ENCODE results near the gene PSTPIP2.
"Not testable (repeated sequence)": the region's sequence is repeated elsewhere in the genome, so short reads cannot be mapped to it uniquely, and the experiment has no call there.

The PSTPIP2 gene

DNA sequence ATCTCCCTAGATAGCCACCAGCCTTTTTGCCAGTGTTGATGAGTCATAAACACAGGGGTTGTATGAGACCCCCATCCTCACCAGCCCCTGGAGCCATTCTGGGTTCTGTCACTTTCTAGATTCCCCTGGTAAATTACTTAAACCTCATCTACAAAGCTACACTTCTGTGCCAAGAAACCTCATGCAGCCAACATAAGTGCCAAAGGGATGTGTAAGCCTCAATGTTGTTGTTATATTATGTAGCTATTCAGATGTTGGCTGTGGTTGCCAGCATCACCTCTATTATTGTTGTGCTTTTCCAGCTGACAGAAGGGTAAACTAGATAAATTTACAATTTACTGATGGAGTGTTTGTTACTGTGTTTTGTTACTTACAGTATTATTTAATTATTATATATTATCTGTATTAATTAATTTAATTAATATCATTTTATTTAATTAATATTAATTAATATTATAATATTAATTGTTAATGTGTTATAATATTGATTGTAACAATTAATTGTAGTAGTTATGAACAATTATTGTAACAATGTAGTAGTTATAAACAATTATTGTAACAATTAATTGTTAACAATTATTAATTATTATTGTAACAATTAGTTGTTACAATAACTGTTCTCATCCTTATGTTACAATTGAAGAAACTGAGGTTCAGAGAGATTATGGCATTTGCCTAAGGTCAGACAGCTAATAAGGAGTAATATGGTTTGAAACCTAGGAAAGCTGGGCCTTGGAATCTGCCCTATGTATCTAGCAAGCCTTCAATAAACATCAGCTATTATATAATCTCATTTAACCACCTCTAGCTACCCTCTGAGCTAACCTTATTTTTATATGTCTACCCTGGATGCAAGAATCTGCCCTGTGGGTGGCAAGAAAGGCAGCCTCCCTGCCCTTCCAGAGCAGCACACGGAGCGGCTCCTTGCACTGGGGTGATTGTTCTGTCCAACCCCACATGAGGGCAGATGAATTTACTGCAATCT lies 36.1 kb downstream of the PSTPIP2 start:
- DNase-seq (ENCODE audit: low spot score) = no peak

DNA sequence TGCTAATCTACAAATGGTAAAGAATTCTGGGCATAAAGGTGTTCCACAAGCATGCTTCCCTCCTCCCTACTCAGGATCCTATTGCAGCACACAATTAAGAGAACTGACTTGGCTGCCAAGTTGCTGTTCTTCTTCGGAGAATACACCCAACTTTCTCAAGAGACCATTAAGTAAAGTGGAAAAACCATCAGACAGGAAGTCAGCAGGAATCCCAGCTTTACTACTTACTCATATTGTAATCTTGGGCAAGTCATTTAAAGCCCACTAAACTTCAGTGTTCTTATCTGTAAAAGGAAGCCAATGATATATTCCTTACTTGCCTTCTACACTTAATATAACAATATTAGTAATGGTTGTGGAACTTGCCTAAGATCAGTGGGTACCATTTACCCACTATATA lies 37.8 kb downstream of the PSTPIP2 start:
- DNase-seq (ENCODE audit: low spot score) = no peak

DNA sequence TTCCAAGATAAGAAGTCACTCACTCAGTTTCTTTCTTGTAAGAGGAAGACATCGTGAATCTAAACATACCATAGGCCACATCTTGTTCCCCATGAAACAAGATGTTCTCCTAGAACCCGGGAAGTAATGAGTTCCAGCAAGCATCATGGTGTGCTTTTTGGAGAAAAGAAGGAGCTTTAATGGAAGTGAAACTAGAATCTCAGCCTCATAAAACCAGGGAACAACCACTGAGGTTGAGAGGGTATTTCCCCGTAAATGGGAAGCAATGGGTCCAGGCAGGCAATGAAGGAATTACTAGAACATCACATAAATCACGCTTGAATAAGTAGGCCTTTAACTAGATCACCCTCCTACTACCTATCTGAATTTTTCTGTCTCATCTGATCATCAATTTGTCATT lies 40.3 kb downstream of the PSTPIP2 start:
- no peak for DNase-seq (ENCODE audit: low spot score)

DNA sequence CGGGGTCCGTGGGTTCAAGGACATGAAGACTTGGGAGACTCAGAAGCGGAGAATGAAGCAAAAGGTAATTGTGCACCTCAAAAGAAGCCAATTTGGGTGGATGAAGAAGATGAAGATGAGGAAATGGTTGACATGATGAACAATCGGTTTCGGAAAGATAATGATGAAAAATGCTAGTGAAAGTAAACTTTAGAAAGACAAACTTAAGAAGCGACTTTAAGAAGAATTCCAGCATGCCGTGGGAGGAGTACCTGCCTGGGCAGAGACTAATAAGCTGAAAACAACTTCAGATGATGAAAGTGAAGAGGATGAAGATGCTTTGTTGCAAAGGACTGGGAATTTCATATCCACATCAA lies 43.5 kb downstream of the PSTPIP2 start:
- DNase-seq (ENCODE audit: low spot score) = no peak

DNA sequence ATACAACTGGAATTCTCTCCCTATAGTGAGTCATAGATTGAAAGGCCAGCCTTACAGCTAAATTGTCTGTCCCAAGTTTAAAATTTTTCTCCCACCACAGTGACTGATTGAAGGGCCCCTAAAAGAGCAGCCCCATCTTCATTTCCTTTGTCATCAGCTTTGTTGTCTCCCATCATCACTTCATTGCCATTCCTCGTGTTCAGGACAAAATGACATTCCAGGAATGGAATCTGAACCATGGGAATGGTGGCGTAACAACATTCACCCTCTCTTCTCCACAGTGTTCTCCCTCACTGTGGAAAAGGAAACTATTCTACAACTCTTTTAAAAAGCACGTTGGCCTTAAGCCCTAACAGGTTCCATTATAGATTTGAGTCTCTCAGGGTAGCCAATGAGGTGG lies 52.1 kb downstream of the PSTPIP2 start:
- DNase-seq (ENCODE audit: low spot score) = no peak

DNA sequence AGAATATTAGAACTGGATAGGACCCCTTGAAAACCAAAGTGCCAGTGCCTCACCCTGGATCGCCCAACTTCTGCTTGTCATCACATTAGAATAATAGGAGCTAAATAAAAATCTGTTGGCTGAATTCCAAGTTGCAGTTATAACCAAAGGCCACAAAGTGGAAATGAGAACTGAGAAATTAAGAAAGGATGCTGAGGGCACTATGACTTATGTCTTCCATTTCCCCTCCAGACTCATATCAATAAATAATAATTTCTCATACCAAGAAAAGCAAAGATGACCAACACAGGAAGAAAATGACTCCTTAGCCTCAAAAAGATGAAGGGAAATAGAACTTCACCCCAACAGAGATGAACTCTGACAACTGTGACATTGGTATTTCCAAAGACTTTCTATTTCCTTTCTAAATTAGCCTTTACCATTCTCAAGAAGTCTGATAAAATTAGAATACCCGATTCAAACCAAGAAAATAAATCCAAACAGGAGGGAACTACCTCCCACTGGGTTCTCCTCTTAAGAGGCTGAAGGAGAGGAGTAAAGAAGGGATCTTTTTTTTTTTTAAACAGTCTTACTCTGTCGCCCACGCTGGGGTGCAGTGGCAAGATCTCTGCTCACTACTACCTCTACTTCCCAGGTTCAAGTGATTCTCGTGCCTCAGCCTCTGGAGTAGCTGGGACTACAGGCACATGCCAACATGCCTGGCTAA lies 58.4 kb downstream of the PSTPIP2 start:
- DNase-seq (ENCODE audit: low spot score) = no peak

DNA sequence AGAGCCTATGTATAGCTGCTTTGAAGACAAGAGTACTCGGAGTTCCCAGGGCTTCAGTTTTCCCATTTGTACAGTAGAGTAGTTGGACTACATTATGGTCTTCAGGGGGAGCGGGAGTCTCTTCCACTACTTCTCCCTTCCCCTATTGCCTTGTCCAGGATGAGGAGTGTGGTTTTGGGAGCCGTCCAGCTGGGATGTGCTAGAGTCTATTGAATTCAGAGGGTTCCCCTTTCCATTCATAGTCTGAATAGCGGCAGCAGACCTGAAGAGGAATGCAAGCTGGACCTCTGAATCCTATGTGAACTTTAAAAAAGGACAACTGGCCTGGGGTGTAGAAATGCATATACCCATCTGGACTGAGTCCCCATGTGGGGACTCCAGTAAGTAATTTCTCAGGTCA lies 61.4 kb downstream of the PSTPIP2 start:
- no peak for DNase-seq (ENCODE audit: low spot score)

DNA sequence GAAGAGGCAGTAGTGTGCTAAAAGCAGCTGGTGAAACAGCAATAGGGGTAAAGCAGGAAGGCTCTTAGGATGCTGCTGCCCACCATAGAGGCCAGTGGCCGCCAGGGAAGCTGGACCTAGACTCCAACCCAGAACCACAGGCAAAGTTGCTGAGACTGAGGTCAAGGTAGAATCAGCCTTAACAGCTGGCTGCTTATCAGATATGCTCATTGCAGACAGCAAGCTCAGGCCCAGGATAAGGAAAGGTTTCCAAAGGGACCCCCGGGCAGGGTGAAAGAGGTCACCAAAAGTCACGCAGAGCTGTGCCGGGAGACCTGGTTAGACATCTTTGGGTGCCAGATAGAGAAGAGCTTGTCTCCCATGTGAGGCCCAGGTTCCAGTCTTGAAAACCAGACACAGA lies 62.0 kb downstream of the PSTPIP2 start:
- no peak for DNase-seq (ENCODE audit: low spot score)

DNA sequence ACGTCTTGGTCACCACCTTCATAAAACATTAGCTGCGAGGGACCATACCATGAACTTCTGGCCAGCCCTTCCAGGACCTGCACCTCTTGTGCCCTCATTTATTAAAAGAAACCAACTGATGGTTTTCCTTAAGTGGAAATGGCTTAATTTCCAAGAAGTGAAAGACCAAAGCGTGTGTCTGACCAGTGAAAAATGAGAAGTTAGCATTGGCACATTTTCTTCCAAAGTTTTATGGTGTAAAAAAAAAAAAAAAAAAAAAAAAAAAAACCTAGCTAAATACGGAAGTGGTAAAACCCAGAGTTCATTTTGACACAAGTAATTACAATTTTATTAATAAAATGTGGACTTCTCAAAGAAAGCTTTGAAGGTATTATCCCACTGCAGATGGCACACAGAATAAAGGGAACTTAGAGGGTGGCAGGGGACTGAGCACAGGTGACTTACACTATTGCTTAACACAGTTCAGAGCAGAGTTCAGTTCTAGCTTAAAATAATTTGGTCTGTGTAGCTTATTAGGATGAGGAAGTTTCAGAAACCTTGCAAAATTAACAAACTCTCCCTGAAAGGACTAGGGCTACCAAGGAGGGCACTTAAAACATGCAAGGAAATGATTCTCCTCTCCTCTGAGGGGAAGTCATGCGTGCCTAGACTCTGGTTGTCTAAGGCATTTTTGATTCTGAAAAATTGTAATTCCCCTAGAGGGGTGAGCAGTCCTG lies 62.8 kb downstream of the PSTPIP2 start:
- no peak for DNase-seq (ENCODE audit: low spot score)

DNA sequence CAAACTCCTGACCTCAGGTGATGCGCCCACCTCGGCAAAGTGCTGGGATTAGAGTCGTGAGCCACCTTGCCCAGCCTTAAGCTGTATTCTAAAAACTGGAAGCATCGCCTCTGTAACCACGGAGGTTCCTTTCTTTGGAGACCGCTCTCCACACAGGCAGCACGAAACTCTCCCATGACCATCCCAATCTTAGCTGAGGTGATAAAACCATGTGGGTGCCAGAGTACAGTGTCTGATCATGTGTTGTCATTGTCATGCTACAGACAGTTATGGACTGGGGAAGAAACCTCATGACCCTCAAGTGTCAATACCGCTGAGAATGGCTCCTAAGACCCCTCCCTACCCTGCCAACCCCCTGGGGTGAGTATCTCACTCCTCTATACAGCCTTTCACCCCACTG lies 63.5 kb downstream of the PSTPIP2 start:
- DNase-seq (ENCODE audit: low spot score) = no peak

DNA sequence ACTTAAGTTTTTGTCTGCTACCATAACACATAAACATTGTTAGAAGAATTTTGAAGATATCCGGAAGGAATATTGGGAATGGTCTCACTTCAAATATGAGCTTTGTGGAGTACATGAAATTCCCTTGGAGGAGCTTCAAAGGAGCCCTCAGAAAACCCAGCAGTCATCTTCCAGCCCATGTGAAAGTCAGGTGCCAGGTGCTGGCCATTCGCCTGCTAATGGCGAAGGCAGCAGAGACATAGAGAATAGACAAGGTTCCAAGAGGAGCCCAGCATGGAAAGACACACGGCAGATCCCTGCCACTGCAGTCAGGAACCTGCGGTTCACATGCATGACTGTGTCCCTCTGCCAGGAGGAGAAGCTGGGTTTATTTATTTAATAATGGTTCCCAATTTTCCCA lies 64.9 kb downstream of the PSTPIP2 start:
- DNase-seq (ENCODE audit: low spot score) = no peak

DNA sequence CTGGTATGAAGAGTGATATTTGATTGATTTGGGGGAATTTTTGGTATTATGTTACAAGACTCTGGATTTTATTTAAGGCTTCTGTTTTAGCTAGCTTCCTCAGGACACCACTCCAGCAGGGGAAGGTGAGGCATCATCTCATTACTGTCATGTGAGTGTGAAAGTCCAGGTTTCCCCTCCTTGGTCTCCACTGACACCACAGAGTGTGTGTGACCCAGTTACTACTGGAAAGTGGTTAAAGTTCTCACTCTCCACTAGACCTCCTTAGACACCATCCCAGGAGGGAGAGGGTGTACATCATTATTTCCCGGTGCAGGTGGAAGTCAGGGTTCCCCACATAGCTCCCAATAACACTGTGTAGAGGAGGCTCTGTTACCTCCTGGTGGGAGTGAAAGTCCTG lies 69.1 kb downstream of the PSTPIP2 start:
- DNase-seq (ENCODE audit: low spot score) = no peak

DNA sequence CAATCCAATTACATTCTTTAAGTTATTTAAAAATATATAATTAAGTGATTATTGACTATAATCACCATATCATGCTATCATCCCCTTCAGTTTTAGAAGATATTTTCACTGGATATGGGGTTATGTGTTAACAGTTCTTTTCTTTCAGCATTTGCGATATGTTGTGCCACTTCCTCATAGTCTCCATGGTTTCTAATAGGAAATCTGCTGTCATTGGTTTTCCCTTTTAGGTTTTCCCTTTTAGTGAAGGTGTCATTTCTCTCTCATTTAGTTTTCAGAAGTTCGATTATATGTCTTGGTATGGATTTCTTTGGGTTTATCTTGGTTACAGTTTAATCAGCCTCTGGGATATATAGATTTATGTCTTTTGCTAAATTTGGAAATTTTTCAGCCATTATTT lies 70.2 kb downstream of the PSTPIP2 start:
- no peak for DNase-seq (ENCODE audit: low spot score)

DNA sequence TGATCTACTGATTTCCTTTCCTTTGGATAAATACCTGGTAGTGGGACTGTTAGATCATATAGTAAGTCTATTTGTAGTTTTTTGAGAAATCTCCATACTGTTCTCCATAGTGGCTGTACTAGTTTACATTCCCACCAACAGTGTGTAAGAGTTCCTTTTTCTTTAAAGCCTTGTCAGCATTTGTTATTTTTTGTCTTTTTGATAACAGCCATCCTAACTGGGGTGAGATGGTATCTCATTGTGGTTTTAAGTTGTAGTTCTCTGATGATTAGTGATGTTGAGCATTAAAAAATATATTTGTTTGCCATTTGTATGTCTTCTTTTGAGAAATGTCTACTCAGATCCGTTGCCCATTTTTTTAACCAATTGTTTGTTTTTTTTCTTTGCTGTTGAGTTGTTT lies 71.0 kb downstream of the PSTPIP2 start:
- no peak for DNase-seq (ENCODE audit: low spot score)

DNA sequence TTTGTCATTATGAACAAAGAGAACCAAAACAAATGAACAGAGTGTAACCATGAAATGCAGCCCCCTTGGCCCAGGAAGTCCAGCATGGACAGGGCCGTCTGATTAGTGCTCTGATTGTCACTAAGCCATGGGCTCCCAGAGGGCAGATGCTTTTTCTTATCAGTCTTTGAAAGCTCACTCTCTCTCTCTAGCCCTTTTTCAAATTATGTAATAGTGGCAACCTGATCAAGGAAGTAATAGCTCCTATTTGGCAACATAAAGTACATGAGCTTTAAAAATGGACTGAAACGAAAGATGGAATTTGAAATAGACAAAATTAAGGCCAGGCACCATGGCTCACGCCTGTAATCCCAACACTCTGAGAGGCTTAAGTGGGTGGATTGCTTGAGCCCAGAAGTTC lies 72.5 kb downstream of the PSTPIP2 start:
- no peak for DNase-seq (ENCODE audit: low spot score)

DNA sequence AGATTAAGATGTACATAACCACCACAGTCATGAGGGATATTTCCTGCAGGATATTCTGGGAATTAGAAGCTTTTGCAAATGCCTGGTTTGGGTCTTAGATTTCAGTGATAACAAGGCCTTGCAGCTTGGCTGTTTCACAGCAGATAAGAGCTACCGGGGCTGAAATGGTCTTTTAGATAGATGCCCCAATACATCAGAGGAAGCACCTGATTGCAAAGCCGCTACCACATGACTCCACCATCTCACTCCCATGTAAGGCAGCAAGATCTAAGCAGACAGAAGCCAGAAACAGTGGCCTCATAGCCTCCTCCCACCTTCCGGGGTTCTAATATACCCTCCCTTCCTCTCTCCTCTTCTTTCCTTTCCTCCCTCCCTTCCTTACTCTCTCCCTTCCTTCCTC lies 73.8 kb downstream of the PSTPIP2 start:
- DNase-seq (ENCODE audit: low spot score) = no peak

DNA sequence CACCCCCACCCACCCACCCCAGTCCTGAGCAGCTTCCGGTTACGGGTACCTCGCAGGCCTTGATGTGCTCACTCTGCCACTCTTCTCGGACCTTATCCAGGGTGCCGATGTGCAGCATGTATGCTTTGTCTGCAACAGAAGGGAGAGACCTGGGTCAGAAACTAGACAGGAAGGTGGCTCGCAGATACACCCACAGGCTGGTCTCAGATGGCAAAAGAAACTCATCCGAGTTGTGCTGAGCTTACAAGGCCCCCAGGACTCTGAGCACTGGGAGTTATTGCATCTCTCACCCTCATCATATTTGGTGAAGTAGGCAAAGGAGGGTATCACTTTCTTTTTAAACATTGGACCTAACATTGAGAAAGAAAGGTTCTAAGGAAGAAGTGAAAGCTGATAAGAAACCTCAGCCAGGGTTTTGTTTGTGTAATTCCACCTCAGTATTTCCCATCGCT lies 74.3 kb downstream of the PSTPIP2 start:
- DNase-seq (ENCODE audit: low spot score) = no peak

DNA sequence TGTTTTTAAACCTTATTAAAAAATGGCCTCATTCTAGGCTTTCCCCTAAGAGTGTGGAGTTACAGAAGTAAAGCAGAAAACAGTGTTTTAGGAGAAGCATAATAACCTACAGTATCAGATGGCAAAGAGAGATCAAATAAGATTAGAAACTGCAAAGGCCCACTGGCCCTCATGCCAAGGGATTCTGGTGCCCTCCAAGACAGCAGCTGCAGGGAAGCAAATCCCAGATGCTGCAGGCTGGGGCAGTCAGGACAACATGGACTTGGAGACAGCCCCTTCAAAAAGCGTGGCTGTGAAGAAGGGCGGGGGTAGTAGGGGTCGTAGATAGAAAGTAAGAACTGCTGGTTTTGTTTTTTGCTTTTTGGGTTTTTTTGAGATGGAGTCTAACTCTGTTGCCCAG lies 76.6 kb downstream of the PSTPIP2 start:
- DNase-seq (ENCODE audit: low spot score) = no peak

DNA sequence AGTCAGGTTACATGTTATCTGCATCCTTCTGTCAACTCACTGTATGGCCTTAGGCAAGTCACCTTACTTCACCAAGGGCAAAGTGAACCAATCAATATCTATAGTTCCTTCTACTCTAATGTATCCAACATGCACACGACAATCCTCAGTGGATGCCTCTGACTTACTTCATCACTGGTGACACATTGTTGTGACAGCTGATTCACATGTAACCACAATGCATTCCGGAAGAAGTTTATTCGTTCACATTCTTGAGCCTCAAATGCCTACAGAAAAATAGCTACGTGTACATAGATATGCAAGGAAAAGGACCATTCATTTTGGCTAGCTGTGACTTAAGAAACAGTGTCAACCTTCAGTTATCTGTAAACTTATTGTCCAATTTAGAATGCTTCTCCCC lies 78.6 kb downstream of the PSTPIP2 start:
- no peak for DNase-seq (ENCODE audit: low spot score)

DNA sequence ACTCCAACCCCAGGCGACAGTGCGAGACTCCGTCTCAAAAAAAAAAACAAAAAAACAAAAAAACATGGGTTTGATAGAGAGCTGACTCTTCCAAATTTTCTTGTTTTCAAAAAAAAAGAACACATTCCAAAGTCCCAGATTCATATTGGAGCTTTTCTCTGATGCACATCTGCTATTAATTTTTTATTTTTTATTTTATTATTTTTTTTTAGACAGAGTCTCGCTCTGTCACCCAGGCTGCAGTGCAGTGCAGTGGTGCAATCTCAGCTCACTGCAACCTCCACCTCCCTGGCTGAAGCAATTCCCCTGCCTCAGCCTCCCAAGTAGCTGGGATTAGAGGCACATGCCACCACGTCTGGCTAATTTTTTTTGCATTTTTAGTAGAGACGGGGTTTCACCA lies 79.5 kb downstream of the PSTPIP2 start:
- DNase-seq (ENCODE audit: low spot score) = not testable (repeated sequence)

DNA sequence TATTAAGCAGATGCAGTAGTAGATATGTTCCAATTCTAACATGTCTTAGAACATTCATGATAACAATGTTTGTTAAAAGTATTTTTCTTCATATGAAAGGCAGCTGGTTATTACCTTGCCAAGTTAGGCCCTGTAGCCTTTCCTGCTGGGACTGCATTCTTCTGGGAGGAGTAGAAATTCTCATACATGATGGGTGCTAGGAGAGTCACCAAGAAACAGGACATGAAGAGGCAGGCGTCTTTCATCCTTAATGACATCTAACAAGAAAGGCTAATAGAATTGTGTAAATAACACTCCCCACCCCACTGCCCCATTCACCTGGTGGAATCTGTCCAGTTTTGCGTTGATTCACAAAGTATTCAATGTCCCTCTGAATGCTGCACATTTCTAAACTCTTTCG lies 80.3 kb downstream of the PSTPIP2 start:
- no peak for DNase-seq (ENCODE audit: low spot score)

DNA sequence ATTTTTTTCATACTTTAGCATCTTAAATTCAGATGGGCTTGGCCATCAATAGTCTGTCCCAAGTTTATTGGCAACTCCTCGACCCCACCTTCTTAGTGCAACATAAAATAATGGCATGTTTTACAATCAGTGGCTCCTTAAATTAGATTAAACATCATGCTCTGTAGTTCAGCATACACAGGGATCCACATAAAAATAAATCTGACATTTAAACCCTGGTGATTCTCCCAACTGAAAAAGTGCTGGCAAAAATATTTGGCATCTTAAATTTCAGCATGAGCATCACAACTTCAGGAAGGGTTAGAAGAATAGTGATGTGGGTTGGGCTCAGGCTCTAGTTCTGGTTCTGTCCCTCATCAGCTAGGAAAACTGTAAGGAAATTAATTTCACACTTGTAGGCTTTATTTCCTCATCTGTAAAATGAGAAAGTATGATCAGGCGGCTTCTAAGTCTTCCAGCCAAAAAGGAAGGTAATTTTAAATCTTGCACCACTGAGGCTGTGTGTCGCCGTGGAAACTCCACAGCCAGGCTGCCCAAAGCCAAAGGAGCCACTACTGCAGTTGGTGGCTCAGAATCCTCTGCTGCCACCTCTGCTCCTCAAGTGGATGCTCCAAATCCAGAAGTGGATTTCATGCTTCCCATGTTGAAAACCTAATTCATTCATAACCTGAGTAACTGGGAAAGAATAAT lies 87.4 kb downstream of the PSTPIP2 start:
- no peak for DNase-seq (ENCODE audit: low spot score)

All from HuH-7.5 (cell line).